NCI-H510A treated with DMSO at 0.1 percent for 48 hours (cell line): ENCODE results near the gene GP9.
"Not testable (repeated sequence)": the region's sequence is repeated elsewhere in the genome, so short reads cannot be mapped to it uniquely, and the experiment has no call there.

ENCODE experiments used
- DNase-seq: peaks from one replicate; lab custom pipeline; 2025; lab: John Stamatoyannopoulos, UW

GP9 gene

DNA sequence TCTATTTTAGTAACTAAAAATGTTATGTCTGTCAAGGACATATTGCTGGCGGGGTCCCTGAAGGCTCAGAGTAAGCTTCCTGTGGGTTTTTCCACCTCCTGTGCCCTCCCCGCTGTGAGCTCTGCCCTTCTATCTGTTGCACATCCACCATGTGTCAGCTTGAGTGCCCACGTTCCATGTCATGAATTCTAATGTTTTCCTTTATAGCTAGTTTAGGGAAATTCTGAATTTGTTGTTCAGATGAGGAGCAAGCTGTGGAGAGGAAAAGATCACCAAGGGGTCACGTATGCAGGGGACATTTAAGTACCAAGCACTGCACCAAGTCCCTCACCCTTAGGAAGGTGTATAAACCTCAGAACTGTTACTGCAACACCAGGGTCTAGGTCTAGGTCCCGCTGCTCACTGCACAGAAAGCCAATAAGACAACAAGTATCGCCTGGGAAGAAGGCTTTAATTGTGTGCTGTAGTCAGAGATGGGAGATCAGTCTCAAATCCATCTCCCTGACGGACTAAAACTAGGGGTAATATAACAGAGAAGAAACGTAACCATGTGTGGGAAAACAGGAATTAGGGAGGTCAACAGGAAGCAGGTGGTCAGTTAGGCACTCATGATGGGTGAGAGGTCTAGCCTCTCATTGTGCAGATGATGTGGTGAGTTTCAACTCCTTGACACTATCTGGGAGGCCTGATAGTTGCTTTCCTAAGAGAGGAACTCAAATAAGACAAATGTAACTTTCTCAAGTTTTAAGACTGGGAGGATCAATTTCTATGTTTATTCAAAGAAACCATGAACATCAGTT is 9.7 kb downstream of the GP9 start:
- DNase-seq, result no peak

DNA sequence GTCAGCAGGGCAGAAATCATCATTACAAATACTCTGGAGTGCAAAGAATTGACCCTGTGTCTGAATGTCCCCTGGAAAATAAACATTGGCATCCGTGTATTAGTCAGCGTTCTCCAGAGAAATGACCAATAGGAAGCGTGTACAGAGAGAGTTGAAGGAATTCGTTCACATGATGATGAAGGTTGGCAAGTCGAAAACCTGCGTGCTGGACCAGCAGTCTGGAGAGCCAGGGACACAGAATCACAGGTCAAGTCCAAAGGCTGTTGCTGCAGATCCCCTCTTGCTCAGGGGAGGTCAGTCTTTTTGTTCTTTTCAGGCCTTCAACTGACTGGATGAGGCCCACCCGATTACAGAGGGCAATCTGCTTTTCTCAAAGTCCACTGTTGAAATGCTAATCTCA is 16.6 kb downstream of the GP9 start:
- no peak for DNase-seq

DNA sequence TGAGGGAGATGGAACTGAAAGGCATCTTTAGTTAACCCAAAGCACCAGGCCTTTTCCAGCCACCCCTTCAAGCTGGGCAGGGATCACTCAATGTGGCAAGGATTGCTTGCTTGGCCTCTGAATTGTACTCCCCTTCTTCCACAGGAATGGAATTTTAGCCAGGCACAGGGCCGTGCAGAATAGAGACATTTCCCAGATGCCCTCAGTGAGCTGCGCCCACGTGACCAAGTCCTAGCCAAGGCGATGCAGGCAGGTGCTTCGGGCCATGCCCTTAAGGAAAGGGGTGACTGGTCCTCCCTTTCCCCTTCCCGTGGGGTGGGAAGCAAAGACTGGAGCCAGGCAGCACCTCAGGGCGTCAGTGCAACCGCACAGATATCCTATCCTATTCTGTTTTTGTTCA is 17.9 kb downstream of the GP9 start:
- no peak for DNase-seq

DNA sequence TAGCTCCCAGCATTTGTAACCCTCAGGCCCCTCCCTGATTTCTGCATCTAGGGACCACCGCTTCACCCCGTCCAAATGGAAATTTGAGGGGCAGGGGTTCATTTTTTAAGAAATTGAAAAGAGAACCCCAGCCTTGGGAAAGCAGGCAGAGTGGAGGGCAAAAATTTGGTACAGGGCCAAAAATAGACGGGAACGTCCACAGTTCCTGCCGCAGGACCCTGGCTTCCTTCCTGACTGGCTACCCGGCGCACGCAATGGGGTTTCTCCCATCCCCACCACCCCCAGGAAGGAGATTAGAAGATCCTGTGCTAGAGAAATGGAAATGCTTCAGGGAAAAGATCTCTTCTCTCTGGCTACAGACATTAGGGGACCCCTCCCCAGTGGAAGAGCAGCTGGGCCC is 20.9 kb downstream of the GP9 start:
- no peak for DNase-seq

DNA sequence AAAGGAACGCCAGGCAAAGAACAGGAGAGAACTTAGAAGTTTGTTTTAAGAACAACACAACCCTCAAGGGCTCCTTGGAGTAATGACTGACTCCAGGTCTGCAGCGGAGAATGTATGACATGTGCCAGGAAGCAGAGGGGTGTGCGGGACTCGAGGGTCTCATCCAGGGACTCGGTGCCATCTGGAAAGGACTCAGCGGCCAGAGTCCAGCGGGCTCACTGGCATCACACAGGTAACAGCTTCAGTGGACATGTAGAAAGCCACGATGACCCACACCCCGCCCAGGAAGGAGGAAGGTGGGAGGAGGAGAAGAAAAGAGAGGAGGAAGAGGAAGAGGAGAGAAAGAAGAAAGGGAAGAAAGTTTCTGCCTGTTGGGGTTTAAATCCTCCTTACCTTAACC is 21.4 kb downstream of the GP9 start:
- DNase-seq, result no peak

DNA sequence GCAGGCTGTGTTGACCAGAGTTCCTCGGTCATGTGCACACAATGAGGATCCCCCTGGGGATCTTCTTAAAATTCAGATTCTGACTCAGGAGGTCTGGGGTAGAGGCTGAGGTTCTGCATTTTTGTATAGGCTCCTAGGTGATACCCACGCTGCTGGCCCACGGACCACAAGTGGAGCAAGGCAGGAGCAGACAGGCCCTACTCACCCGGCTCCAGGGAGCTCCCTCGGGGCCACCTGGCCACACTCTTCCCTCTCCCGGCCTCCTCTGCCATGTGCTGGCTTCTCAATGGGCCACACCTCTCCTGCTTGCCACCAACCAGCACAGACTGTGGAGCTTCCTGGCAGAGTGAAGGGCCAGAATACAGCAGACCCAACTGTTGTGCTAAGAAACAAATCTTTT is 23.9 kb downstream of the GP9 start:
- DNase-seq, result no peak

DNA sequence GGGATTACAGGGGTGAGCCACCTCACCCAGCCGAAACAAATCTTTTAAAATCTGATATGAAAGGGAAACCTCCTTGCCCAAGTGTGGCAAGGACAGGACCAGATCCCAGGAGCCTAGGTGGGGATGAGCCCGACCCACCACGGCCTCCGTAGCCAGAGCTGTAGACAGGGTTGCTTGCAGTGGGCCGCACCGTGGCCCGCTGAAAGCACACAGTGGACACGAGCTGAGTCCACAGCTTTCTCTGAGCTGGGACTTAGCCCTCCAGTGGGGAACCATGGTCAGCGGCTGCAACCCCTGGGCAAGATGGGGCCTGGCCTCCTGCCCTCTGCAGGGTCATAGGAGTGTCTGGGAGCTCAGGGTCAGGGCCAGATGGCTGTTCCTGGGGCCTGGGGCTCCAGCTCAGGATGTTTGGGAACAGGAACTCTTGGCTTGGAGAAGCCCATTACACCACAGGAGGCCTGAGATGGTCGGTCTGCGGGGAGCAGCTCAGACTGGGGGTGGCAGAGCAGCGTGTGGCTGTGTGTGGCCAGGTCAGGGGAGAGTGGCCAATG is 24.7 kb downstream of the GP9 start:
- no peak for DNase-seq

DNA sequence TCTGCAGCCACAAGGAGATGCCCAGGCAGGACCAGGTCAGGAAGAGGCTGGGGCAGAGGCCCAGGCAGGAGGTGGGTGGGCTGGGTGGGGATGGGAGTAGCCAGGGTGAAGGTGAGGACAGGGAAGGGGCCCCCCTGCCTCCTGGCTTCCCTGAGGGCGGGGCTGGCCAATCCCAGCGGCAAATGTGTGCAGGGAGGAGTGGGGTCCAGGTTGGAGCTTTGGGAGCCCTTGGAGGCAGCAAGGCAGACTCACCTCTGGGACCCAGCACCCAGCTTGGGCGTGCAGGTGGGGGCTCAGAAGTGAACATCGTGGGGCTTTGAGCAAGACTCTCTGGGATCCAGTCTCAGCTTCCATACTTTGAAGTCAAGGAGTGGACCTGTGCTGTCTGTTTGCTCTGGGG is 25.2 kb downstream of the GP9 start:
- no peak for DNase-seq

DNA sequence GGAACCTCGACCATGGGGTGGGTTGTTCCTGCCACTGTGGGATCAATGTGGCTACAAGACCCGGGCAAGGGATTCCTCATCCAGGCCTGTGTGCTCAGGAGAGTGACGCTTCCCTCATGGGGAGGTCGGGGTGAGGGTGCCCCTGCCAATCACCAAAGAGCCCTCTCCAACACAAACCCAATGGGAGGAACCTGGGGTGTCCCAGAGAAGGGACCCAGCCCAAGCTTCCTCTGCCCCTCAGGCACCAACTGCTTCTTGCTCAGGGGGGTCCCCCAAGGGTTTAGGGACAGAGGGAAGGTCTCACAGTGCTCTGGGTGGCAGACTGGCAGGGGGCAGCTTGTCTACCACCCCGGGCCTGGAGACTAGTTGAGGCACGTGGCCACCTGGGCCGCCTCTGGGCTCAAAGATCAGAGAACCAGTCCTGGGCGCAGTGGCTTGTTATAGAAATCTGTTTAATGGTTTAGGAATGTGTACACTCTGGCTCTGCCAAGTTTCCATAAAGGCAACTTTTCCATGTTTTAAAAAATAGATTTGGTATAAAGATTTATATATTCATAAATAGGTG is 26.6 kb downstream of the GP9 start:
- no peak for DNase-seq

DNA sequence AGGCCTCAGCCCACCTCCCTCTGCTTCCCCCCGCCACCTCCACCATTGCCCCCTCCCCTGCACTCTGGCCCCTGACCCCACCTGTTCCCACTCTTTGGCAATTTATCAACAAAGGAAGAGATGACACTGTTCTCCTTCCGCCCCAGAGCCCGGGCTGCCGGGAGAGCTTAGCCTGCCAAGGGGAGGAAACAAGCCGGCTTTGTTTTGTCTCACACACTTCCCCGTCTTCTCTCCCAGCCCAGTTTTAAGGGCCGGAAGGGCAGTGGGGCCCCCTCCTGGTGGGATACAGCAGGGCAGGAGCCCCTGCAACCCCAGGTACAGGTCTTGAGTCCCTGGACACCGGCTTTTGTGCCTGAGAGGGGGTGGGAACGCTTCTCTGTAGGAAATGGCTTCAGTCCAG is 27.3 kb downstream of the GP9 start:
- DNase-seq, result not testable (repeated sequence)

DNA sequence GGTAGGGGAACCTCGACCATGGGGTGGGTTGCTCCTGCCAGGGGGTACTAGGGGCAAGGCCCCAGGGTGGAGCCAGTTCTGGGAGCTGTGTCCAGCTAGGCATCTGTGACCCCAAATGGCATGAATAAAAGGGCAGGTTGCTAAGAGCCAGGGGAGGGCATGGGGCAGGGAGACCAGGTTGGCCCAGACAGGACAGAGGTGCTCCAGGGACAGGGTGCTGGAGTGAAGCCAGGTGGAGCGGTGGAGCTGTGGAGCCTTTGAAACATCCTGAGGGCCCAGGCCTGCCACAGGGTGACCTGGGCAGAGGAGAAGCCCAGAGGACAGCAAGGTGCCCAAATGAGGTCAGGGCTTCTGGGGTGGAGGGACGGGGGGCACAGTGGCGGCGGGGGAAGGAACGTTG is 27.7 kb downstream of the GP9 start:
- DNase-seq, result not testable (repeated sequence)

DNA sequence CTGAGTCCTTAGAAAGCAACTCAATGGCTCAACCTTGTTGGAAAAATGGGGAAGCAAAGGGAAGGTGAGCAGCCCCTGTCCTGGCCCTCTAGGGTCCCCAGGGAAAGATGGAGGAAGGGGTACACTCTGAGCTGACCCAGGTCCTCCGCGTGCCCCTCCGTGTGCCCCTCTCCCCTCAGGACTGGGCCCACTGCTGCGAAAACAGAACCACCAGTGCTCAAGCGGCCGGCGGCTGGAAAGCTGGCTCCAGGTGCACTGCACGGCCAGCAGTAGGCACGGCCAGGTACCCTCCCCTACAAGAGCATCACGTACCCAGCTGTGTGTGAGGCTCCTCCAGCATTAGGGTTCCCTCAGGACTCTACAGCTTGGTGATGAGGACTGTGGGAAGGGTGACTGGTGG is 34.7 kb downstream of the GP9 start:
- DNase-seq, result no peak

DNA sequence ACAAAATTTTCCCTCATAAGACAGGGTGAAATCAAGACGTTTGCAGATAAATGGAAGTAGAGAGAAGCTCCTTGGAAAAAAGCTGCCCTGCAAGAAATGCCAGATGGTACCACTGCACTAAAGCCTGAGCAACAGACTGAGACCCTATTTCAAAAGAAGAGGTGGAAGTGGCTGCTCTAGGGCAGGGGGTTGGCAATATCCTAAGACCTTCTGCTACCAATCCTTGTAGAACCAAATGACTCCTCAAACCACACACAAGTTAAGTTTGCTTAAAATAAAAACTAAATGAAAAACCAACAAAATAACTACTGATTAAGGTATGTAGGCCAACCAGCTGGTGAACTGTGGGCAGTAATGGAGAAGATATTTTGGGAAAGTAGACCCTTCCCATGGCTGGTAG is 39.7 kb downstream of the GP9 start:
- no peak for DNase-seq

DNA sequence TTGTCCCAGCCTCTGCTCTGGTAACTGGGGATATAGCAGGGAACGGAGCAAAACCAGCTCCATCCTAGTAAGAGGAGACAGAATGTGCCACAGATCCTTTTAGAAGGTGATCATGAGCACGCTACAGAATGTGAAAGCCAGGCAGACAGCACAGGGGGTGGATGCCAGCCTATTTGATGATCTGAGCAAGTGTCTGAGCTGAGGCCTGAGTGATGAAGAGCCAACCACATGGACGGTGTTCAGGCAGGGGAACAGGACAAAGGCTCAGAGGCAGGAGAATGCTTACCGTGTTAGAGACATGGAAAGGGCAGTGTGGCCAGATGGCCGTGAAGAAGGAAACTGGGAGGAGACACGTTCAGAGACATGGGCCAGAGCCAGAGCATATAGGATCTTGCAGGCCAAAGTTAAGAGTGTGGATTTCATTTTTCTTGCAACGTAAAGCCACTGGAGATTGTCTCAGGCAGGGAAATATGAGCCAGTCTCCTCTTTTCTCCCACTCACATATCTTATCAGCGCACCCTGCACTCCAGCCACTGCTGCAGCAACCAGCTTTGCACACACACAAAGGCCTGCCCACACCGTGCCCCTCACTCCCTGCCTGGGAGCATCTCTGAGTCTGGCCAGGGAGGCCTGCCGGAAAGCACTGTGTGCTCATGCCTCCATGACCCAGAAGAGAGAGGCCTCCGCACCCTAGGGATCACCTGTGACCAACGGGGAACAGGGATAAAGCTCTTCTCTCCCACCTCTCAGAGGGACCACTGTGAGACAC is 41.0 kb downstream of the GP9 start:
- no peak for DNase-seq

DNA sequence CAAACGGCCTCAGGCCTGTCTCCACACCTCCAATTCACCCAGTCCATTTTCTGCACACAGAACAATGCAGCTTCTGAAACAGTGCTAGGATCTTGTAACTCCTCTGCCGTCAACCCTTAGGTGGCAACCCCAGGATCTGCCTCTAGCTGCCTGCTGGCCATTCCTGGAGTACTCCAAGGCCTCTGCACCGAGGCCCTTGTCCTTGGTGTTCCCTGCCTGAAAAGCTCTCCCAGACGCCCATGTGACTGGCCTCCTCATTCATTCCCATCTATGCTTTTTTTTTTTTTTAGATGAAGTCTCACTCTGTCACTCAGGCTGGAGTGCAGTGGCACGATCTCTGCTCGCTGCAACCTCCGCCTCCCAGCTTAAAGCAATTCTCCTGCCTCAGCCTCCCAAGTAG is 42.7 kb downstream of the GP9 start:
- no peak for DNase-seq

DNA sequence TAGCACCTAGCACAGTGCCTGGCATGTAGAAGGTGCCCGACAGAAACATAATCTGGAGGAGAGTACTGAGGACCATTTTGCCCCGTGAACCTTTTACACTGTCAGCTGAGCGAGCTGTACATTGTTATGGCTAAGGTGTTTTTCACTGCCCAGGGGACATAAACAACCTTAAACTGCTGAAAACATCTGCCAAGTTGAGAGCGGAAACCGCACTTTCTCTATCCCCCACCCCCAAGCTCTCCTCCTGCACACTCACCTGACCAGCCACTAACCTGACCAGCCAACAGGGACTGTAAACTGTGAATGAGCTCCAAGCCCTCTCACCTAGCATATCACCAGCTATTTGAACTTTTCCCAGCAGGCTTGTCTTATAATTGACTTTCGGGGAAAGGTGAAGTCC is 43.5 kb downstream of the GP9 start:
- DNase-seq, result no peak

DNA sequence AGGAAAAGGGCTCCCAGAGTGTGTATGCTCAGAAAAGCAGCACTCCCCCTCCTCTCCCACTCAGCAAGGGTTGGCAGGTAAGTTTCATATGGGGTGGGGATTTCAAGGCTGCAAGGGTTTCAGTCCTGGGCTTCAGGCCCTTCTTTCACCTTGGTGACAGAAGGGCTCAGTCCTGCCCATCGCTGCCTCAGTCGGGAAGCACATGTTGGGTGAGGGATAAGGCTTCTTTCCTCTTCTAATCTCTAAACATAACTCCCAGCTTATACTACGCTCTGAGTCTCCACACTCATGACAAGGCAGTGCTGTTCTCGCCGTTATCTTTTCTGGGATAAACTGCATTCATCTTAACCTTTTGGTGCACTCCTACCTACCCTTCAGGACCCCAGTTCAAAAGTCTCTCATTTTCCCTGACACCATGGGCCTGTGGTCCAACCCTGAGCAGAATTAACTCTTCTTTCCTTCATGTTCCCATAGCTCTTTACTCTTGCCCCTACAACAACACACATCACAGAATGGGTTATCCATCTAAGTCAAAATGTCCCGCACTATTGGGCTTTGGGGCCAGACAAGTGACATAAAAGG is 44.0 kb downstream of the GP9 start:
- no peak for DNase-seq

DNA sequence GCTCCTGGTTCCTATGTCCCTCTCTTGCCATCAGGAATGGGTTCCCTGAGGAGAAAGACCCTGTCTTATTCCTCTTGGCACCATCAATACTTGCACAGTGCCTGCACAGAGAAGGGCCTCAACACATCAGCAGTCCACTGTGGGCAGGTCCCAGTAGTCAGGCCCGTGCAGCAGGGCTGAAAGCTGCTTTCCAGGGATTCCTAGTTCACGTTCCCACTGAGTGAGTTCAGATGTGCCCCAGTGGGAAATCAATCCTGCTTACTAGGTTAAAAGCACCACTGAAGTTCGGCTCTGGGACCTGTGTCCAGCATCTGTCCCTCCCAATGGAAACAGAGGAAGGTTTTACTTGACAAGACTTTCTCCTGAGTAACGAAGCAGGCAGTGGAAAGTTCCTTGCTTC is 45.3 kb downstream of the GP9 start:
- DNase-seq, result no peak

DNA sequence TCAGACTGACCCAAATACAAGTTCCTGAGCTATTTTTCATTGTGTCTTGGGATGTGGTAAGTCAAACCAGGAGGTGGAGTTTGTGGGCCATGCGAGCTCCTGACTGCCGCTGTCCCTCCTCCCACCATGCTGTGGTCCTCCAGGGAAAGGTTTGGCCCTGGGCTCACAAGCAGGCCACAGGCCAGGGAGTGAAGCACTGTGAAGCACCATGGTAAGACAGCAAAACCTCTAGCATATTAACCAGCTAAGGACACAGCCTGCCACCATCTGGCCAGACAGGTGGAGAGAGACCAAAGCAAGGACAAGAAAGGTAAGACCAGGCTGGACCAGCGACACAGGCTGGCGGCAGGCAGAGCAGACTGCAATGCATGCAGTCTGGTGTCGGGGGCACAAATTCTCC is 45.7 kb downstream of the GP9 start:
- DNase-seq, result no peak

DNA sequence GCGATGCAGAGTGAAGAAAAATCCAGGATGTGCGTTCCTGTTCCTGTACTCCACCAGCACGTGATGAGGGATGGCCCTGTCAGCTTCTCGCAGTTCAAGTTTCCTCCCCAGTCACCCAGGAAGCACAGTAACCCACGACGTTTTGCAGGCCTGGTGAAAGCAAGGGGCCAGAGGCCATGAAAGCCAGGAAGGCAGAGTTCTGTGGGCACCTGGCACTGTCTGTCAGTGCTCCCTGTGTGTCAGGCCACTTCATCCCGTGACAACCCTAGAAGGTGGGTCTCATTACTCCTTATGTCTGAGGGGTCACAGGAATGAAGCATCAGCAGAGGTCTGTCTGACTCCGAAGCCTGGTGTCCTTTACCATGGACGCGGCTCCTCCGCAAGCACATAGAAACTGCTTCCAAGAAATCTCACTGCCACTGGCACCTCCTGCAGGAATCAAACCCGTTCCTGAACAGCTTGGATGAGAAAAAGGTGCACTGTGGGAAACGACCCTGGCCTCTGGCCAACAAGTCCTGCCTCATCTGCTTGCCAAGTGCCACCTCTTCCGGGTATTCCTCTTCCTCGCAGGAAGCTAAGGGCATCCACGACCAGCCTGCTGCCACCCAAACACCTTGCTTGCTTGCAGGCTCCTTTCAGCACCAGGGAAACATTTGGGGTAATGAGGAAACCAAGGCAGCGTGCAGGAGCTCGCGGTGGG is 46.4 kb downstream of the GP9 start:
- peak; percentile 14 for DNase-seq

DNA sequence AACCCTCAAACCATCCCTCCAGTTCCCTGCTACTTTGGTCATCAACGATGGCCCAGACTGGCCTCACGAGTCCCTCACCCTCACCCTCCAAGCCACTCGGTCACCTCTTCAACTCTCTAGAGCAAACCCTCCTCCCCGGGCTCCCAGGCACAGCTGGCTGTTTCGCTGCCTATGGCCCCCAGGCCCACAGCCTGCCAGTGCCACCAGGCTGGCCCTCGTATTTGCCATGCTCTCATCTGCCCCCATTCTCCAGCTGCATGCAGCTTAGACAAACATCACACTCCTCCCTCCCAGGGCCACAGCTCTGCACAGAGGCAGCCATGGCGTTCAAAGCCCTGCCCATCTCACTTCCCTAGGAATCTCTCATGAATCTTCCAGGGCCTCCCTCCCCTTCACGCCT is 47.2 kb downstream of the GP9 start:
- DNase-seq, result peak; percentile 50
